Adipose tissue (tissue), 3 donors: ENCODE measurements around the gene NCOR1. TPM values are rescaled to one million over a fixed set of nuclear protein-coding genes. Genes with fewer than 3 reads are reported as not detected.
"Not testable (repeated sequence)": the region's sequence is repeated elsewhere in the genome, so short reads cannot be mapped to it uniquely, and the experiment has no call there.

ENCODE experiments used
- H3K27ac ChIP-seq: one replicate; pipeline ENCODE4 v1.5.1; 2013; ENCODE audit warnings: low read depth, low read length
- WGBS, 3 donors: extraction: QIAGEN DNeasy Blood & Tissue Kit; methylation state at CpG; one replicate each; pipeline ENCODE4 v1.1.7; 2013; 5-methylcytosine and 5-hydroxymethylcytosine counted together
- polyA plus RNA-seq, 3 donors: library from polyadenylated mRNA; stranded (reverse); fragments of 200-250 nt; gene quantifications; one replicate each; pipeline ENCODE4 v1.2.3, GENCODE V29; 2013
- donor health status: healthy with polysubstance abuse.
- donor health status: Bipolar disorder and iron deficiency.
- donor health status: healthy.

The NCOR1 gene
- 10 to 100 TPM; 21.1 to 35.0 (median 27.0) TPM for polyA plus RNA-seq

DNA sequence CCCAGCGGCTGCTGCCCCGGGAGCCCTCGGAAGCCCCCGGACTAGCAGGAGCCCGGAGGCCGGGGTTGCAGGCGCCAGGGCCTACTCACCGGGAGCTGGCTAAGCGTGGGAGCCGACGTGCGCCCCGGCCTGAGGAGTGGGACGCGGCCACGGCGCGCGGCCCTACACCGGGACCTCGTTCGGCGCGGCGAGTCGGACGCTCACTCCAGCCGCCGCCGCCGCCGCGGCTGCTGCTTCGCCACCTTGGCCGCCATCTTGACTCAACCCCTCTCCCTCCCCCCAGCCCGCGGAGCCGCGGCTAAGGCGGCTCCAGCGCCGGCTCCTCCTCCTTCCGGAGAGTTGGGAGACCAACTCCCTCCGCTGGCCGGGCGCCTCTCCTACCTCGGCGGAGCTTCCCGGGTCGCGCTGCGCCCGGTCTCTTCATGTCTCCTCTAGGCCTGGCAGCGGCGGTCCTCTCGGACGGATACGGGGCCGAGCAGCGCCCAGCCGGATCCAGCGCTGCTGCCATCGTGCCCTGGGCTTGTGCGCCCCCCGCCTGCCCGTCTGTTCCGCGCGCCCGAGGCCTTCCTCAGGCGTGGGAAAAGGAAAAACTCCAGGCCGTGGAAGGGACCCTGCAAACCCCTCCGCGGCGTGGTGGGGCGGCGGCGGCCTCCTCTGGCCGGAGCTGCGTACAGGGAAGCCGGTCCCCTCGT lies at the start of gene NCOR1:
NCOR1 (minus strand) TSS at position 262 of the 692 bp plus-strand sequence. CDS start 20,965 bp downstream, outside the sequence.
- H3K27ac ChIP-seq: peak within 1 kb of the TSS; percentile 34
- 0 to 1% (median 0%) methylated on average over 70 to 82 of the region's 82 CpGs for WGBS, 3 donors

DNA sequence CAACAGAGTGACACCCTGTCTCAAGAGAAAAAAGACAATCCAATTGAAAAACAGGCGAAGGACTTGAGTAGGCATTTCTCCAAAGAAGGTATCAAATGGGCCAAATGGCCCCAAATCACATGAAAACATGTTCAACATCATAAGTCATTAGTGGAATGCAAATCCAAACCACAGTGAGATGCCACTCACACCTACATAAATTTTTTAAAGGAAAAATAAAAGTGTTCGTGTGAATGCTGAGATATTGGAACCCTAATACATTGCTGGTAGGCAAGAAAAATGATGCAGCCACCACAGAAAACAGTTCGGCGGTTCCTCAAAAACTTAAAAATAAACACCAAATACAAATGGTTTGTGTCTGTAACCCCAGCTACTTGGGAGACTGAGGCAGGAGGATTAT lies 46.9 kb upstream of the NCOR1 start:
- 93 to 98% (median 94%) methylated on average over 4 of the region's 4 CpGs for whole genome bisulfite sequencing, 3 donors

DNA sequence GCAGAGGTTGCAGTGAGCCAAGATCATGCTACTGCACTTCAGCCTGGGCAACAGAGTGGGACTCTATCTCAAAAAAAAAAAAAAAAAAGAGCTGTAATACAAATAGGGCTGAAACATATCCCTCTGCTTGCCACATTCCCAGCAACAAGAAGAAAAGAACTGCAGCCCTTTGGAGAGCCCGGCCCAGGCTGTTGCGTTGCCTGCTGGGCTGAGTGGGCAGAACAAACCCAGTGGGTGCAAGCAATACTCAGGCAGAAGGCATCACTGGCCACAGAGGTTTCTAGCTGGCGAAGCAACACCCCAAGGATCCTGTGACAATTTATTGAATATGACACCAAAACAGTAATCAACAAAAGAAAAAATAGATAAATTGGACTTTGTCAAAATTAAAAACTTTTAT lies 45.7 kb upstream of the NCOR1 start:
- H3K27ac ChIP-seq: no peak overlapping the region
- WGBS, 3 donors: 79 to 98% (median 85%) methylated on average over 3 of the region's 3 CpGs

More for the DNA sequence above, 46.9 kb upstream of the NCOR1 start:
- H3K27ac ChIP-seq: no peak overlapping the region

DNA sequence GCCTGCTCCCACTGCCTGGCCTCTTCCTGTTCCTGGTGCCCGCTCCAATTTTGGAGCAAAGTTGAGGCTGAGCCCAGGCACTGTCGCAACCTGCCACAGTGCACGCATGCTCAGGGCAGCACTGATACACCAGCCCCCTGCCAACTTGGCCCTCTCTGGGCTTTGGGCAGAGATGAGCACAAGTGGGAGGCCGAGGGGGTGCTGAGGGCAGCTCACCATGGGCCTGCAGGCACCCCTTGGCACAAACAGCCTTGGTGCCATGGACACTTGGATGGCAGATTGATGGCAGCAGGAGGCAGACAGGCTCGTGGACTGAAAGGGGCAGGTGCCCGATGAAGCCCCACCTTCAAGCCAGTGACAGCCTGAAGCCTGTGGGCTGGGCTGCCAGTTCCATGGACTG lies 44.6 kb upstream of the NCOR1 start:
- no peak overlapping the region for H3K27ac ChIP-seq
- WGBS, 3 donors: 76 to 96% (median 80%) methylated on average over 6 of the region's 6 CpGs

DNA sequence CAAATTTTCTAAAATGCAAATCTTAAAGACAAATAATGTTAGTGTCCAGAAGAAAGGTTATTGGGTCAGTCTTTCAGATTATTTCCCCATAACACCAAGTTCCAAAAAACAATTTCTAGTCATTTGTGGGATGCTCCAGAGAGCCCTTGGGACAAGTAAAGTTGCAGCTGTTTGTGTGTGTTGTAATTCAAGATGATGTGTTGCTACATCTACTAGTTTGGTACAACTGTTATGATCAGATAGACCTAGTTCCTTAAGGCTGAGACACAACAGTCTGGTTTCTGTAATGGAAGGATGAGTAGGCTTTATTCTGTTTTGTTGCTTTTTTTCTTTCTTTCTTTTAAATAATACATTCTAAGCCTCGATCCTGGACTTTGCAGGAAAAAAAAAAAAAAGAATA lies 43.6 kb upstream of the NCOR1 start:
- H3K27ac ChIP-seq: no peak overlapping the region
- WGBS, 3 donors: 48 to 100% (median 60%) methylated on average over 1 of the region's 1 CpG

DNA sequence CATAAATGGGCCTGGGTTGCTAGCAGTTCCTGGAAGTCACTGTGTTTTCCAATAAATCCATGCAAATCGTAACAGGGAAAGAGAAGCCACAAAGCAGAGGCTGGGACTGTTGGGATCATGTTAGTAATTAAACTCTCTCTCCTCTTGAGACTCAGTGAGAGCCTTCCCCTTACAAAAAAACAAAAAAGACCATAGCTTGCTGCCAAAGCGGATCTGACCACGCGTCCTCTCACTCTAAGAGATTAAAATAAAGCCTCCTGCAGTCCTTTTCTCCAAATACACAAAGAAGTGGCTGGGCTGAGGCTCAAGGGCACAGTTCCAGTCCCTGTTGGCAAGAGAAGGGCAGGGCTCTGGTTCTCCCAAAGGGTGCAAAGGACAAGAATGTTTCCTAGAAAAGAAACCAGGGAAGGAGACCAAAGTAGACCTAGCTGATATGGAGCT lies 40.2 kb upstream of the NCOR1 start:
- WGBS, 3 donors: 18 to 47% (median 47%) methylated on average over 4 of the region's 4 CpGs
- no peak overlapping the region for H3K27ac ChIP-seq

DNA sequence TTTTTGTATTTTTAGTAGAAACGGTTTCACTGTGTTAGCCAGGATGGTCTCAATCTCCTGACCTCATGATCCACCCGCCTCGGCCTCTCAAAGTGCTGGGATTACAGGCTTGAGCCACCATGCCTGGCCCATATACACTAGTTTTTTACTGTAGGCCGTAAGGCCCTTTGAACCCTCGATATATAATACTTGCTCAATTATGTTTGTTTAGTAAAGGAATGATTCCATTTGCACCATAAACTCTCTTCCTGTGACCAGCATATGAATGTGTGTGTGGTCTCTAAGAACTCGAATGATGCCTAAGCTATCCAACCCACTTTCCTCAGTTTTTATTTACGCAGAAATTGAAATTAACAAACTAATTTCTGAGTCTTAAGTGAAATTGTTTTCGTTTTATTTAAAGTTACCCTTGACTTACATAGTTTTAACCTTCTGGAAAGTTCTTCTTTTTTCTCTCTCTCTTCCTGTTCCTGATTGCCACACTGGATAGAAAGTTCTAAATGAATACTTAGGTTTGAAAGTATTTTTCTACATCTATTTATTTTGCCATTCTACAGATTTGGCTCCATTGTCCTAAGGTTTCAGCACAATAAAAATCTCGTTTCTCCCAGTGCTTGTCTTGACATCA lies 39.6 kb upstream of the NCOR1 start:
- H3K27ac ChIP-seq: no peak overlapping the region
- WGBS, 3 donors: 73 to 75% (median 74%) methylated on average over 9 of the region's 9 CpGs

DNA sequence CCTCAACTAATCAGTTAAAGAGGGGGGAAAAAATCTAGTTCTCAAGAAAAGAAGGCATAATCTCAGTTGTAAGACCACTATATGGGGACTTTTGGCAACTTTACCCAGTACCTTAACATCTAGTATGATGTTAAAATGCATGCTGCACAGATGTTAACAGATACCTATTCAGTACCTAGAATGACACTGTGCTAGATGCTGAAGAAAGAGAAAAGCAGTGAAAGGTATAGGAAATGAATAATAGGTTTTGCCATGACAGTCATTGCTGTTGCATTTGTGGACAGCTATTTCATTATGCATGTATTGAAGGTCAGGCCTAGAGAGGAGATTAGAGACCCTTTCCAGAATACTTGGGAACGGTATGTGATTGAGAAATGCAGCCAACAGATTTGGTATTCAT lies 36.2 kb upstream of the NCOR1 start:
- no peak overlapping the region for H3K27ac ChIP-seq
- WGBS, 3 donors: 60 to 91% (median 85%) methylated on average over 1 of the region's 1 CpG

DNA sequence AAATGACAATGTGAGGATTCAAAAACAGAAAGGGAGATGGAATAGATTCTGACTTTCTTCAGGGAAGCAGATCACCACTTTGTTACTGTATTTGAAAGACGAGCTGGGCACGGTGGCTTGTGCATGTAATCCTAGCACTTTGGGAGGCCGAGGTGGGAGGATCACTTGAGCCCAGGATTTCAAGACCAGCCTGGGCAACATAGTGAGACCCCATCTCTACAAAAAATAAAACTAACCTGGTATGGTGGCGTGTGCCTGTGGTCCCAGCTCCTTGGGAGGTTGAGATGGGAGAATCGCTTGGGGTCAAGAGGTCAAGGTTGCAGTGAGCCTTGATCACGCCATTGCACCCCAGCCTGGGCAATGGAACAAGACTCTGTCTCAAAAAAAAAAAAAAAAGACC lies 35.7 kb upstream of the NCOR1 start:
- no peak overlapping the region for H3K27ac ChIP-seq
- WGBS, 3 donors: 73 to 95% (median 94%) methylated on average over 6 of the region's 6 CpGs

DNA sequence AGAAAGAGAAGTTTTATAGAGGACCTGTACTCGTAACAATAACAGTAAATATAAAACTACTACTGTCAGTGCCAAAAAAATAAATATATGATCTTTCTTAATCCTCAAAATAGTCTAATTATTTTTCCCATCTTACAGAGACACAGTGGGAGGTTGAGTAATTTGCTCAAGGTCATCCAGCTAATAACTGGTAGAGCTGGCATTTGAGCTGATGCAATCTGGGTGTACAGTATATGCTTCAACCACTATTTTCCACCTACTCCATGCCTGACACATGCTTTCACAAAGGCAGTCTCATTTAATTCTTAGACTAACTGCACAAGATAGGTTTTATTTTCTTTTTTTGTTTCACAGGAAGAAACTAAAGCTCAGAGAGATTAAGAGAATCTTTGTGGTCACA lies 35.3 kb upstream of the NCOR1 start:
- no peak overlapping the region for H3K27ac ChIP-seq
- 69 to 85% (median 76%) methylated on average over 1 of the region's 1 CpG for WGBS, 3 donors

DNA sequence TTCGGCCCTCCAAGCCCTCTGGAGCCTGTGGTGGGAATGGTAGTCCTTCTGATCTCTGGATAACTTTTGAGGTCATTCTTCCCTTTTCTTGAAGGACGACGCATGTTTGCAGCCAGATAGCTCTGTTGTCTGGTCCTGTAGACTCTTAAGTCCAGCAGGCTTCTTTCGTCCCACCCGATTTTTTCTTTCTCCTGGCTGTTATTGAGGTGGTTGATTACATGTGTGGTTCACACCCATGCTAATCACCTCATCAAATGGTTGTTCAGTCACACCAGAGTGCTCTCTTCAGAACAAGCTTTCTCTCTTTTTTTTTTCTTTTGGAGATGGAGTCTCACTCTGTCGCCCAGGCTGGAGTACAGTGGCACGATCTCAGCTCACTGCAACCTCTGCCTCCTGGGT lies 32.3 kb upstream of the NCOR1 start:
- WGBS, 3 donors: 78 to 97% (median 92%) methylated on average over 7 of the region's 7 CpGs
- H3K27ac ChIP-seq: no peak overlapping the region

DNA sequence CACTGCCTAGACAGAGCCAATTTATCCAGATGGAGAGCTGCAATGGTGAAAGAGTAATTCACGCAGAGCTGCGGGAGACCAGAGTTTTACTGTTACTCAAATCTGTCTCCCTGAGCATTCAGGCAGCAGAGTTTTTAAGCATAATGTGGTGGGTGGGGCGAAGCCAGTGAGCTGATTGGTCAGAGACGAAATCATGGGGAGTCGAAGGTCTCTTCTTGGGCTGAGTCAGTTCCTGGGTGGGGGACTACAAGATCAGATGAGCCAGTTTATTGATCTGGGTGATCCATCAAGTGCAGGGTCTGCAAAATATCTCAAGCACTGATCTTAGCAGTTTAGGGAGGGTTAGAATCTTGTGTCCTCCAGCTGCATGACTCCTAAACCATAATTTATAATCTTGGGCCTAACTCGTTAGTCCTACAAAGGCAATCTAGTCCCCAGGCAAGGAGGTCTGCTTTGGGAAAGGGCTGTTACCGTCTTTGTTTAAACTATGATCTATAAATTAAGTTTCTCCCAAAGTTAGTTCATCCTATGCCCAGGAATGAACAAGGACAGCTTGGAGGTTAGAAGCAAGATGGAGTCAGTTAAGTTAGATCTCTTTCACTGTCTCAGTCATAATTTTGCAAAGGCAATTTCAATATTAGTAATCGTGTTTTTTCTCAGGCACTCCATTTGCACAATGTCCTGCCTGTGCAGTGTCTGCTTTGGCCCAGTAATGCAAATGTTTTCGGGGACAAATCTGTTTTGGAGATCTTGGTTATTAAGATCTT lies 28.6 kb upstream of the NCOR1 start:
- 80 to 85% (median 80%) methylated on average over 9 of the region's 9 CpGs for whole genome bisulfite sequencing, 3 donors
- H3K27ac ChIP-seq: no peak overlapping the region

DNA sequence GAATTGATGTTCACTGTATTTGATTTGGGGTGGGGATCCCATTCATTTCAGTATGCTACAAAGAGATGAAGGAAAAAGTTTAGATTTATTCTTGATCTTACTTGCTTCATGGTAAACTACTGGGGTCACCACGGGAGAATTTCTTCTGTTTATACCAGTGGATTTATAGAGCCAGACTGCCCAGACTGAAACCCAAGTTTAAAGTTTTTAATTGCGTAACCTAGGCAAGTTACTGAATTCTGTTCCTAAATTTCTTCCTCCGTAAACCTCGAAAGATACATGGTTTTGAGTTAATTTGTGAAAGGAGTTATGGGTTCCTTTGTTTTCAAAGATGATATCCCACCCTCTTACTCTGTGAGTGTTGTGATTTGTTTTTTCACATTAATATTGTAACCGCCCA lies 28.1 kb upstream of the NCOR1 start:
- no peak overlapping the region for H3K27ac ChIP-seq
- WGBS, 3 donors: 75 to 92% (median 76%) methylated on average over 5 of the region's 5 CpGs

DNA sequence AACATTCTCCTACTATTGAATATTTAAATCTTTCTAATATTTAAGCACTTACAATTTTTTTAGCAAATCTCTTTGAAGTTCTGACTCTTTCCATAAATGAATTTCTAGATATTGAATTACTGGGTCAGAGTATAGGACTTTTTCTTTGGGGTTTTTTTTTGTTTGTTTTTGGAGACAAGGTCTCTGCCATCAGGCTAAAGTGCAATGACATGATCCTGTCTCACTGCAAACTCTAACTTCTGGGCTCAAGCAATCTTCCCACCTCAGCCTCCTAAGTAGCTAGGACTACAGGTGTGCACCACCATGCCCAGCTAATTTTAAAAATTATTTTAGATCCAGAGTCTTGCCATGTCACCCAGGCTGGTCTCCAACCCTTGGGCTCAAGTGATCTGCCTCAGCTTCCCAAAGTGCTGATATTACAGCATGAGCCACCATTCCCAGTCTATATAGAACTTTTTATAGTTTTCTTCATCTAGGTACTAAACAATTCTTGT lies 26.6 kb upstream of the NCOR1 start:
- H3K27ac ChIP-seq: no peak overlapping the region

DNA sequence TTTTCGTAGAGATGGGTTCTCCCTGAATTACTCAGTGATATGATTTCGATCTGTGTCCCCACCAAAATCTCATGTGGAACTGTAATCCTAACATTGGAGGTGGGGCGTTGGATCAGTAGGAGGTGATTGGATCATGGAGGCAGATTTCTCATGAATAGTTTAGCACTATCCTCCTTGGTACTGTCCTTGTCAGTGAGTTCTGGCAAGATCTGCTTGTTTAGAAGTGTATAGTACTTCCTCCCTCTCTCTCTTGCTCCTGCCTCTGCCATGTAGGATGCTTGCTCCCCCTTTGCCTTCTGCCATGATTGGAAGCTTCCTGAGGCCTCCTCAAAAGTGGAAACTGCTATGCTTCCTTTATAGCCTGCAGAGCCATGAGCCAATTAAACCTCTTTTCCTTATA lies 24.6 kb upstream of the NCOR1 start:
- 97 to 99% (median 99%) methylated on average over 3 of the region's 3 CpGs for WGBS, 3 donors
- no peak overlapping the region for H3K27ac ChIP-seq

DNA sequence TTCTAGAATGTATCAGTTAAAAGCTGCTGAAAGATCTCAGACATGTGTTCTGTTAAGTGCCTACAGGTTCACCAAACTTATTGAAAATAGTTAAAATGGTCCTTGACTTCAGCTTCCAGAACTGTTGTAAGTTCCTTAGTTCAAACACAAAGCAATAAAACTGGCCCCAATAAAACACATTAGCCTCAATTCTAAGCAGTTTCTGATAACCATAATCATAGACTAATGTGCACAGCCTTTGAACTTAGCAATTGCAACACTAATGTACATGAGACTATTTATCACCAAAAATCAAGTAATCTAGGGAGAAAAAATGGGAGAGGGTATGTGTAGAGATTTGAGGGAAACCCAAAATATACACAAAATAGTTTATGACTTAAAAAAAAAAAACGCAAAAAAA lies 17.1 kb upstream of the NCOR1 start:
- WGBS, 3 donors: 90 to 96% (median 96%) methylated on average over 1 of the region's 1 CpG
- H3K27ac ChIP-seq: no peak overlapping the region

DNA sequence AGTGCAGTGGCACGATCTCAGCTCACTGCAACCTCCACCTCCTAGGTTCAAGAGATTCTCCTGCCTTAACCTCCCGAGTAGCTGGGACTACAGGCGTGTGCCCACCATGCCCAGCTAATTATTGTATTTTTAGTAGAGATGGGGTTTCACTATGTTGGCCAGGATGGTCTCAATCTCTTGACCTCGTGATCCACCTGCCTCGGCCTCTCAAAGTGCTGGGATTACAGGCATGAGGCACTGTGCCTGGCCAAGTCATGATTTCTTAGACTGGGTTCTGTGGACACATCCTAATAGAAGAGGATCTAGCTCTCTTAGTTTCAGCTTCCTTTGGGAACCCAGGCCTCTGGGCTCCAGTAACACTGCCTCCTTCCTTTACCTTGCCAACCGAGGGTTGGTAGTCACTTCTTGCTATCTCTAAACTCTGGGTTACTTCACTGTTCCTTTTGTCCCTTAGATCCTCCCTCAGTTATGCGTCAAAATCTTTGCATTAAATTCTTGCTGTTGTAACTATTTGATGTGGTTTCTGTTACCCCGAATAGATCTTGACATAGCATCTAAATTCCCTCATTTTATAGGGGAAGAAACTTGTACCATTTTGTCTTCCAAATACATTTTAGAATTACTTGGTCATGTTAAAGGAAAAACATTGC lies 14.7 kb upstream of the NCOR1 start:
- not testable (repeated sequence) for H3K27ac ChIP-seq
- 89 to 92% (median 90%) methylated on average over 8 of the region's 8 CpGs for WGBS, 3 donors

DNA sequence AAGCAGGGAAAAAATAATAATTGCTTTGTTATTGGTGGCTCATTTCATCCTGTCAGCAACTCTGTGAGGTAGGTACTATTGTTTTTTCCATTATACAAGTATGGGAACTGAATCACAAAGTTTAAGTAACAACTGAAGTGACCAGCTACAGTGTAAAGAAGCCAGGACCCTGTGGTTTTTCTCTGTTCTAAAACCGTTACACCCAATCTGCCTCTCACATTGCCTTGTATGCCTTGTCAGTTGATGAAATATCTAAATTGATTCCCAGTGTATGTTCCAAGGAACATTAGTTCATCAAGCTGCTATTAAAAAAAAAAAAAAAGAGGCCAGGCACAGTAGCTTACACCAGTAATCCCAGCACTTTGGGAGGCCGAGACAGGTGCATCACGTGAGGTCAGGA lies 7.1 kb upstream of the NCOR1 start:
- H3K27ac ChIP-seq: no peak overlapping the region
- 89 to 99% (median 92%) methylated on average over 3 of the region's 3 CpGs for WGBS, 3 donors
